Right lobe of liver (tissue), 6 donors: ENCODE results near the gene SRPK2. TPM values are rescaled to one million over a fixed set of nuclear protein-coding genes. Genes with fewer than 3 reads are reported as not detected.
A peak's percentile ranks its signal among the peaks of the same experiment; 100 is the strongest.
"Not testable (repeated sequence)": the region's sequence is repeated elsewhere in the genome, so short reads cannot be mapped to it uniquely, and the experiment has no call there.

Experiments
- ATAC-seq, 4 donors: fragments of 200-7000 bp; cut with Tn5 transposase; one replicate each; pipeline ENCODE4 v1.9.1; 2020; ENCODE audit warnings: mild to moderate bottlenecking in 4 of 4, moderate library complexity in 4 of 4
- DNase-seq, 3 donors: peaks; one replicate each; pipeline ENCODE4 v3.0.0-alpha.2; 2020
- H3K27ac ChIP-seq, 3 donors: fragments of 200-600 bp; one replicate each; pipeline ENCODE4 v1.8.0; 2022
- H3K27me3 ChIP-seq, 2 donors: fragments of 200-600 bp; one replicate each; pipeline ENCODE4 v1.8.0; 2022
- H3K36me3 ChIP-seq, 4 donors: fragments of 200-600 bp; sonication (generic) in 1 of 4; one replicate each; pipeline versions ENCODE4 v1.5.1 to v1.8.0; 2017 to 2022; ENCODE audit warnings: control low read depth in 1 of 4
- H3K4me1 ChIP-seq, 4 donors: fragments of 200-600 bp; sonication (generic) in 1 of 4; one replicate each; pipeline versions ENCODE4 v1.5.1 to v1.8.0; 2017 to 2022; ENCODE audit warnings: control low read depth in 1 of 4
- H3K4me3 ChIP-seq, 3 donors: fragments of 200-600 bp; one replicate each; pipeline ENCODE4 v1.8.0; 2022
- H3K9me3 ChIP-seq, 4 donors: fragments of 200-600 bp; sonication (generic) in 1 of 4; one replicate each; pipeline versions ENCODE4 v1.5.1 to v1.8.0; 2017 to 2022; ENCODE audit warnings: control low read depth in 1 of 4
- CTCF ChIP-seq, 4 donors: fragments of 200-600 bp in 3 of 4; fragments of 450-650 bp in 1 of 4; IDR thresholded peaks; one replicate each; pipeline versions ENCODE4 v1.5.1 to v1.8.0; 2016 to 2022; ENCODE audit warnings: antibody characterized with exemption in 4 of 4, mild to moderate bottlenecking in 2 of 4
- POLR2A ChIP-seq: fragments of 450-650 bp; IDR thresholded peaks from one replicate; pipeline ENCODE4 v1.6.1; 2017; ENCODE audit warnings: antibody characterized with exemption, mild to moderate bottlenecking
- WGBS: methylation state at CpG from one replicate; pipeline ENCODE4 v1.1.6; 2018; ENCODE audit warnings: low coverage, low lambda C conversion rate; ENCODE audit not compliant: insufficient coverage; ENCODE audit errors: missing lambda C conversion rate; 5-methylcytosine and 5-hydroxymethylcytosine counted together
- intact Hi-C, 2 donors: fragments of 100-400 bp; cut with DNase I; formaldehyde crosslinking; loops; one replicate each; pipeline versions ENCODE4 v1.11.2 to v1.14.1; 2022
- total RNA-seq, 6 experiments: library from RNA; depleted of rRNA in 2 of 6; stranded (reverse); fragments of >200 nt in 2 of 6; fragmentation: NEBNext Ultra II Directional in 3 of 6; extraction: Animal tissue kit (Norgen Biotek cat#: 25700) in 3 of 6; gene quantifications; one replicate each; pipeline versions ENCODE4 v1.1.0 to v1.2.4, GENCODE V29; 2016 to 2023
- donor health status: DM: no; HTN: yes; CAD: no.
- donor health status: DM: no; HTN: no; CAD: no.
- donor health status: DM: no; HTN: no; CAD: no.
- donor health status: DM: no; HTN: yes; CAD: no.
- donor health status: DM: no; HTN: yes; CAD: no.

Gene SRPK2
- total RNA-seq, 6 experiments from 2014 or later = 15.5 to 21.1 (median 18.2) TPM

GRCh38 chr7:105198223-105198622 is 190.5 kb downstream of the SRPK2 start:
- Histone ChIP-seq H3K36me3 (no peaks in the 10 kb centered on the region), H3K4me3 (no peak overlapping the region), H3K4me1 (peaks cover 0 to 7% (median 0%) of the 10 kb centered on the region in 4 donors), H3K27ac (no peak overlapping the region), H3K9me3 (no peaks in the 10 kb centered on the region), H3K27me3 (no peaks in the 10 kb centered on the region)
- no peak for TF ChIP-seq POLR2A
- TF ChIP-seq CTCF (IDR thresholded peaks at IDR 0.05) = no peak
- WGBS = 33% methylated on average over 1 of the region's 2 CpGs
- intact Hi-C loops = no loop called here
- ATAC-seq = peak; percentile 61 to 94 (median 78)
- no peak for DNase-seq

- H3K4me1 ChIP-seq = peaks cover 0 to 8% (median 0%) of the 10 kb centered on the region in 4 donors
- no peak for TF ChIP-seq CTCF (IDR thresholded peaks at IDR 0.05)
- no peak for TF ChIP-seq POLR2A
- peak; percentile 20 to 61 (median 40) for ATAC-seq
- H3K27ac ChIP-seq = no peak overlapping the region
- no peaks in the 10 kb centered on the region for H3K27me3 ChIP-seq
- H3K36me3 ChIP-seq = no peaks in the 10 kb centered on the region
- DNase-seq = no peak
- H3K4me3 ChIP-seq = no peak overlapping the region
- no peaks in the 10 kb centered on the region for H3K9me3 ChIP-seq
- 63% methylated on average over 5 of the region's 7 CpGs for WGBS
- intact Hi-C loops = no loop called here
Observed at GRCh38 chr7:105196473-105196872, 192.2 kb downstream of the SRPK2 start.

- no peak for ATAC-seq
- H3K27ac ChIP-seq = no peak overlapping the region
- peaks cover 0 to 8% (median 0%) of the 10 kb centered on the region in 4 donors for H3K4me1 ChIP-seq
Observed at GRCh38 chr7:105195891-105196290, 192.8 kb downstream of the SRPK2 start.

GRCh38 chr7:105194959-105195358 is 193.8 kb downstream of the SRPK2 start:
- H3K27ac ChIP-seq, H3K36me3 ChIP-seq, intact Hi-C loops, ATAC-seq, DNase-seq, H3K9me3 ChIP-seq, H3K4me3 ChIP-seq, H3K27me3 ChIP-seq, H3K4me1 ChIP-seq: not testable (repeated sequence)
- 100% methylated on average over 2 of the region's 16 CpGs for WGBS

More at GRCh38 chr7:105195891-105196290, 192.8 kb downstream of the SRPK2 start:
- Histone ChIP-seq H3K4me3 (no peak overlapping the region), H3K27me3 (no peaks in the 10 kb centered on the region), H3K9me3 (no peaks in the 10 kb centered on the region), H3K36me3 (no peaks in the 10 kb centered on the region)
- intact Hi-C loops = no loop called here
- no peak for TF ChIP-seq CTCF (IDR thresholded peaks at IDR 0.05)
- TF ChIP-seq POLR2A = no peak
- no peak for DNase-seq
- WGBS = 89% methylated on average over 1 of the region's 1 CpG

- H3K27me3 ChIP-seq = no peaks in the 10 kb centered on the region
- DNase-seq (no peak), ATAC-seq (peak in 1 of 4 donors; percentile 28)
- H3K36me3 ChIP-seq = no peaks in the 10 kb centered on the region
- intact Hi-C loops = no loop called here
- 86% methylated on average over 1 of the region's 2 CpGs for WGBS
- H3K27ac ChIP-seq = no peak overlapping the region
- H3K4me3 ChIP-seq = no peak overlapping the region
- peaks cover 0 to 6% (median 0%) of the 10 kb centered on the region in 4 donors for H3K4me1 ChIP-seq
- TF ChIP-seq CTCF (IDR thresholded peaks at IDR 0.05) = no peak
- TF ChIP-seq POLR2A = no peak
- no peaks in the 10 kb centered on the region for H3K9me3 ChIP-seq
Observed at GRCh38 chr7:105191331-105191730, 197.4 kb downstream of the SRPK2 start.
